Hepatocyte (in vitro differentiated cells): ENCODE results near the gene PITX3. TPM values are rescaled to one million over a fixed set of nuclear protein-coding genes. Genes with fewer than 3 reads are reported as not detected.

Experiments used
- DNase-seq: peaks from one replicate; pipeline ENCODE4 v3.0.0-alpha.2; 2016; ENCODE audit warnings: low spot score
- H2AFZ ChIP-seq: fragments of 200-600 bp; sonication (generic); 2 replicates; pipeline ENCODE4 v1.6.0; 2016; ENCODE audit warnings: antibody characterized with exemption, mild to moderate bottlenecking
- H3K27ac ChIP-seq: fragments of 200-600 bp; sonication (generic); 2 replicates; pipeline ENCODE4 v1.5.1; 2016; ENCODE audit warnings: mild to moderate bottlenecking
- H3K27me3 ChIP-seq: fragments of 200-600 bp; sonication (generic); 2 replicates; pipeline ENCODE4 v1.6.1; 2016
- H3K36me3 ChIP-seq: fragments of 200-600 bp; sonication (generic); replicated peaks from 2 replicates; pipeline ENCODE4 v1.5.1; 2016; ENCODE audit warnings: low read depth; ENCODE audit not compliant: insufficient read depth
- H3K4me1 ChIP-seq: fragments of 200-600 bp; sonication (generic); 2 replicates; pipeline ENCODE4 v1.5.1; 2016; ENCODE audit warnings: mild to moderate bottlenecking, moderate library complexity; ENCODE audit not compliant: insufficient read depth
- H3K4me2 ChIP-seq: fragments of 200-600 bp; sonication (generic); 2 replicates; pipeline ENCODE4 v1.6.0; 2016
- H3K4me3 ChIP-seq: fragments of 200-600 bp; sonication (generic); 2 replicates; pipeline ENCODE4 v1.5.1; 2016; ENCODE audit warnings: mild to moderate bottlenecking
- H3K79me2 ChIP-seq: fragments of 200-600 bp; sonication (generic); 2 replicates; pipeline ENCODE4 v1.6.0; 2017; ENCODE audit warnings: mild to moderate bottlenecking
- H3K9me2 ChIP-seq: fragments of 200-600 bp; sonication (generic); replicated peaks from 2 replicates; pipeline ENCODE4 v1.6.0; 2017; ENCODE audit warnings: mild to moderate bottlenecking; ENCODE audit not compliant: insufficient read depth
- H3K9me3 ChIP-seq: fragments of 200-600 bp; sonication (generic); 2 replicates; pipeline ENCODE4 v1.5.1; 2016; ENCODE audit warnings: low read depth, mild to moderate bottlenecking
- H4K20me1 ChIP-seq: fragments of 200-600 bp; sonication (generic); 2 replicates; pipeline ENCODE4 v1.6.0; 2016; ENCODE audit warnings: mild to moderate bottlenecking; ENCODE audit not compliant: insufficient read depth, poor library complexity, severe bottlenecking
- CTCF ChIP-seq: fragments of 200-600 bp; sonication (generic); IDR thresholded peaks from 2 replicates; pipeline ENCODE4 v1.5.1; 2016; ENCODE audit warnings: antibody characterized with exemption, mild to moderate bottlenecking; ENCODE audit not compliant: poor library complexity
- EZH2 ChIP-seq: fragments of 200-600 bp; sonication (generic); IDR thresholded peaks from 2 replicates; pipeline ENCODE4 v1.6.1; 2016; ENCODE audit warnings: antibody characterized with exemption, mild to moderate bottlenecking, borderline replicate concordance
- EZH2phosphoT487 ChIP-seq: fragments of 200-600 bp; sonication (generic); IDR thresholded peaks from one replicate; pipeline ENCODE4 v1.6.1; 2018; ENCODE audit warnings: antibody characterized with exemption, mild to moderate bottlenecking, low read depth, moderate library complexity; ENCODE audit not compliant: unreplicated experiment, severe bottlenecking
- WGBS: methylation state at CpG from one replicate; pipeline ENCODE4 v1.1.6; 2016; ENCODE audit warnings: low lambda C conversion rate; ENCODE audit errors: missing lambda C conversion rate; 5-methylcytosine and 5-hydroxymethylcytosine counted together
- polyA plus RNA-seq: library from polyadenylated mRNA; unstranded; fragments of >200 nt; fragmentation: Nextera tagmentation; extraction: Ambion mirVana; gene quantifications from 2 replicates; pipeline ENCODE4 v1.2.1, GENCODE V29; 2016
- total RNA-seq: library from RNA; depleted of rRNA; stranded (reverse); fragments of >200 nt; gene quantifications from 2 replicates; pipeline ENCODE4 v1.2.3, GENCODE V29; 2014

Gene PITX3
- total and polyA plus RNA-seq, 2 experiments from 2014 or later = 0.52 TPM; not detected in 1

- H3K27ac ChIP-seq = peak overlapping the region; percentile 67
- H2AFZ ChIP-seq = no peak overlapping the region
- WGBS = 79% methylated on average over 4 of the region's 4 CpGs
- H3K9me3 ChIP-seq = no peaks in the 10 kb centered on the region
- TF ChIP-seq CTCF (no peak), EZH2 (no peak), EZH2phosphoT487 (no peak)
- no peaks in the 10 kb centered on the region for H3K4me1 ChIP-seq
- H3K9me2 ChIP-seq = no peaks in the 10 kb centered on the region
- peaks cover 93% of the 10 kb centered on the region for H3K79me2 ChIP-seq
- H3K36me3 ChIP-seq = no peaks in the 10 kb centered on the region
- no peak overlapping the region for H3K4me3 ChIP-seq
- no peak for DNase-seq
- peaks cover 48% of the 10 kb centered on the region for H4K20me1 ChIP-seq
- no peak overlapping the region for H3K4me2 ChIP-seq
- H3K27me3 ChIP-seq = no peaks in the 10 kb centered on the region
Measured at GRCh38 chr10:102262744-102263370, 21.5 kb upstream of the PITX3 start.

DNA sequence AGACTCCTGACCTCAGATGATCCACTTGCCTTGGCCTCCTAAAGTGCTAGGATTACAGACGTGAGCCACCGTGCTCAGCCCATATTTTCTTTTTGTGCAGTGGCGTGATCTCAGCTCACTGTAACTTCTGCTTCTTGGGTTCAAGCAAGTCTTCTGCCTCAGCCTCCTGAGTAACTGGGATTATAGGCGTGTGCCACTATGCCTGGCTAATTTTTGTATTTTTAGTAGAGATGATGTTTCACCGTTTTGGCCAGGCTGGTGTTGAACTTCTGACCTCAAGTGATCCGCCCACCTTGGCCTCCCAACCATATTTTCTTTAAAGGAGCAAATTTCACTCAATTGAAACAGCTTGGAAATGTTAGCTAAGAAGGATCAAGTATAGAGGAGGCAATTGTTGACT, 20.5 kb upstream of the PITX3 start:
- Histone ChIP-seq H3K4me1 (no peaks in the 10 kb centered on the region), H3K27me3 (no peaks in the 10 kb centered on the region), H3K36me3 (no peaks in the 10 kb centered on the region), H3K9me2 (no peaks in the 10 kb centered on the region), H3K27ac (no peak overlapping the region), H2AFZ (no peak overlapping the region), H3K79me2 (peaks cover 93% of the 10 kb centered on the region), H3K4me2 (no peak overlapping the region), H3K4me3 (no peak overlapping the region), H4K20me1 (peaks cover 48% of the 10 kb centered on the region), H3K9me3 (no peaks in the 10 kb centered on the region)
- TF ChIP-seq EZH2 (no peak), EZH2phosphoT487 (no peak), CTCF (no peak)
- WGBS = 90% methylated on average over 6 of the region's 6 CpGs
- no peak for DNase-seq

- H3K27ac ChIP-seq = no peak overlapping the region
- peaks cover 93% of the 10 kb centered on the region for H3K79me2 ChIP-seq
- no peaks in the 10 kb centered on the region for H3K9me2 ChIP-seq
- DNase-seq = no peak
- no peak overlapping the region for H3K4me3 ChIP-seq
- H3K36me3 ChIP-seq = no peaks in the 10 kb centered on the region
- H2AFZ ChIP-seq = no peak overlapping the region
- H4K20me1 ChIP-seq = peaks cover 47% of the 10 kb centered on the region
- H3K27me3 ChIP-seq = no peaks in the 10 kb centered on the region
- no peaks in the 10 kb centered on the region for H3K4me1 ChIP-seq
- no peak overlapping the region for H3K4me2 ChIP-seq
- TF ChIP-seq EZH2 = no peak
- TF ChIP-seq CTCF = no peak
- TF ChIP-seq EZH2phosphoT487 = no peak
- no peaks in the 10 kb centered on the region for H3K9me3 ChIP-seq
Measured at GRCh38 chr10:102261196-102261595, 19.9 kb upstream of the PITX3 start.
